COR-L47 (cell line): ENCODE data around the gene NR4A3.
"Not testable (repeated sequence)": the region's sequence is repeated elsewhere in the genome, so short reads cannot be mapped to it uniquely, and the experiment has no call there.

ENCODE experiments used
- DNase-seq: peaks from one replicate; lab custom pipeline; 2025; lab: John Stamatoyannopoulos, UW

NR4A3 gene

GRCh38 chr9:99834474-99834873 lies 12.8 kb downstream of the NR4A3 start:
- no peak for DNase-seq

GRCh38 chr9:99835142-99835541 lies 13.5 kb downstream of the NR4A3 start:
- DNase-seq = no peak

GRCh38 chr9:99835581-99835980 lies 13.9 kb downstream of the NR4A3 start:
- DNase-seq = no peak

GRCh38 chr9:99840072-99840471 lies 18.4 kb downstream of the NR4A3 start:
- no peak for DNase-seq

GRCh38 chr9:99845063-99845462 lies 23.4 kb downstream of the NR4A3 start:
- no peak for DNase-seq

- DNase-seq = no peak
Measured at GRCh38 chr9:99848447-99848846, 26.8 kb downstream of the NR4A3 start.

GRCh38 chr9:99850736-99851499 lies 29.2 kb downstream of the NR4A3 start:
- no peak for DNase-seq

- no peak for DNase-seq
Measured at GRCh38 chr9:99851500-99851822, 29.8 kb downstream of the NR4A3 start.

GRCh38 chr9:99852617-99853016 lies 30.9 kb downstream of the NR4A3 start:
- no peak for DNase-seq

GRCh38 chr9:99855467-99856176 lies 33.9 kb downstream of the NR4A3 start:
- no peak for DNase-seq

GRCh38 chr9:99857576-99857975 lies 35.9 kb downstream of the NR4A3 start:
- DNase-seq = not testable (repeated sequence)

GRCh38 chr9:99858087-99858486 lies 36.4 kb downstream of the NR4A3 start:
- DNase-seq = no peak

- no peak for DNase-seq
Measured at GRCh38 chr9:99859243-99859980, 37.7 kb downstream of the NR4A3 start.

GRCh38 chr9:99860266-99860665 lies 38.6 kb downstream of the NR4A3 start:
- DNase-seq = no peak

- no peak for DNase-seq
Measured at GRCh38 chr9:99863955-99864354, 42.3 kb downstream of the NR4A3 start.

- no peak for DNase-seq
Measured at GRCh38 chr9:99866398-99866797, 44.7 kb downstream of the NR4A3 start.

- no peak for DNase-seq
Measured at GRCh38 chr9:99867536-99867935, 45.9 kb downstream of the NR4A3 start.

GRCh38 chr9:99867968-99868367 lies 46.3 kb downstream of the NR4A3 start:
- no peak for DNase-seq

GRCh38 chr9:99868845-99869244 lies 47.2 kb downstream of the NR4A3 start:
- DNase-seq = no peak

- DNase-seq = no peak
Measured at GRCh38 chr9:99870126-99870525, 48.4 kb downstream of the NR4A3 start.

GRCh38 chr9:99873531-99873930 lies 51.8 kb downstream of the NR4A3 start:
- DNase-seq = no peak

- no peak for DNase-seq
Measured at GRCh38 chr9:99873943-99874584, 52.4 kb downstream of the NR4A3 start.

- DNase-seq = no peak
Measured at GRCh38 chr9:99876190-99876589, 54.5 kb downstream of the NR4A3 start.
